PC-3 (cell line): ENCODE data around the gene RNF17. TPM values are rescaled to one million over a fixed set of nuclear protein-coding genes. Genes with fewer than 3 reads are reported as not detected.

Source experiments
- ATAC-seq: fragments of 200-7000 bp; cut with Tn5 transposase; 2 replicates; pipeline ENCODE4 v1.9.1; 2020; ENCODE audit warnings: mild to moderate bottlenecking, moderate library complexity
- BruUV-seq: library from RNA; stranded (reverse); fragments of 400-500 nt; replicated peaks from 2 replicates; lab custom pipeline; 2021; lab: Mats Ljungman, UMichigan
- CTCF ChIA-PET: fragments of 300-600 bp; sonication (Branson Sonifier 250); formaldehyde crosslinking; loops from one replicate; lab custom pipeline; 2022; ENCODE audit warnings: antibody characterized with exemption; lab: Charles Lee
- POLR2A ChIA-PET: fragments of 300-600 bp; sonication (Branson Sonifier 250); formaldehyde crosslinking; loops from one replicate; lab custom pipeline; 2022; ENCODE audit warnings: antibody characterized with exemption; ENCODE audit not compliant: unreplicated experiment; lab: Charles Lee
- DNase-seq: peaks from one replicate; pipeline ENCODE4 v3.0.0-alpha.2; 2015
- H2AFZ ChIP-seq: fragments of 300-600 bp; sonication (generic); 2 replicates; pipeline ENCODE4 v1.6.0; 2016; ENCODE audit warnings: antibody characterized with exemption, low read length
- H3F3A ChIP-seq: fragments of 300-600 bp; sonication (generic); one replicate; pipeline ENCODE4 v1.6.0; 2017; ENCODE audit warnings: antibody characterized with exemption, low read length, control low read depth, mild to moderate bottlenecking; ENCODE audit not compliant: unreplicated experiment
- H3K27ac ChIP-seq: fragments of 300-600 bp; sonication (generic); 2 replicates; pipeline ENCODE4 v1.5.1; 2016; ENCODE audit warnings: mild to moderate bottlenecking, low read length
- H3K27me3 ChIP-seq: fragments of 300-600 bp; sonication (generic); 2 replicates; pipeline ENCODE4 v1.6.1; 2016; ENCODE audit warnings: low read length, mixed read lengths
- H3K36me3 ChIP-seq: fragments of 300-600 bp; sonication (generic); 2 replicates; pipeline ENCODE4 v1.6.1; 2016; ENCODE audit warnings: low read depth, mixed run types, low read length, mixed read lengths
- H3K4me1 ChIP-seq: fragments of 300-600 bp; sonication (generic); 2 replicates; pipeline ENCODE4 v1.5.1; 2016; ENCODE audit warnings: low read length; ENCODE audit not compliant: insufficient read depth
- H3K4me2 ChIP-seq: fragments of 300-600 bp; sonication (generic); 2 replicates; pipeline ENCODE4 v1.6.0; 2016; ENCODE audit warnings: low read length
- H3K4me3 ChIP-seq: fragments of 300-600 bp; sonication (generic); 2 replicates; pipeline ENCODE4 v1.5.1; 2016; ENCODE audit warnings: mild to moderate bottlenecking, low read length, mixed read lengths
- H3K79me2 ChIP-seq: fragments of 300-600 bp; sonication (generic); 2 replicates; pipeline ENCODE4 v1.6.1; 2017; ENCODE audit warnings: low read length, mixed read lengths
- H3K9ac ChIP-seq: fragments of 300-600 bp; sonication (generic); 2 replicates; pipeline ENCODE4 v1.6.0; 2016; ENCODE audit warnings: mild to moderate bottlenecking, low read length
- H3K9me2 ChIP-seq: fragments of 300-600 bp; sonication (generic); replicated peaks from 2 replicates; pipeline ENCODE4 v1.6.1; 2016; ENCODE audit warnings: mixed run types, low read length, mixed read lengths
- H3K9me3 ChIP-seq: fragments of 300-600 bp; sonication (generic); 2 replicates; pipeline ENCODE4 v1.6.1; 2016; ENCODE audit warnings: low read length, mixed read lengths
- H4K20me1 ChIP-seq: fragments of 300-600 bp; sonication (generic); 2 replicates; pipeline ENCODE4 v1.6.1; 2016; ENCODE audit warnings: low read length, mixed read lengths
- CTCF ChIP-seq: fragments of 300-600 bp; sonication (generic); conservative IDR thresholded peaks from 2 replicates; pipeline ENCODE4 v1.5.1; 2017; ENCODE audit warnings: antibody characterized with exemption, low read depth, mild to moderate bottlenecking, low read length
- EZH2 ChIP-seq: fragments of 300-600 bp; sonication (generic); IDR thresholded peaks from one replicate; pipeline ENCODE4 v1.6.1; 2017; ENCODE audit warnings: antibody characterized with exemption, mild to moderate bottlenecking, low read length; ENCODE audit not compliant: unreplicated experiment
- EZH2phosphoT487 ChIP-seq: fragments of 300-600 bp; sonication (generic); IDR thresholded peaks from 2 replicates; pipeline ENCODE4 v1.6.1; 2018; ENCODE audit warnings: mild to moderate bottlenecking, antibody characterized with exemption, low read length, borderline replicate concordance
- intact Hi-C: fragments of 100-400 bp; cut with micrococcal nuclease; formaldehyde crosslinking; loops from 2 replicates; pipeline ENCODE4 v1.9.0; 2023
- total RNA-seq: library from RNA; depleted of rRNA; stranded (reverse); fragments of >200 nt; gene quantifications from 2 replicates; pipeline ENCODE4 v1.2.3, GENCODE V29; 2014

Gene RNF17
- total RNA-seq, 1 experiment from 2014 or later, result not detected

- Histone ChIP-seq H3K27me3 (peaks cover 44% of the 10 kb centered on the region), H3K36me3 (no peaks in the 10 kb centered on the region), H3K4me1 (no peaks in the 10 kb centered on the region; the same call in 1 of the 2 replicates), H3K9ac (no peak overlapping the region), H4K20me1 (no peaks in the 10 kb centered on the region), H2AFZ (no peak overlapping the region), H3K4me3 (no peak overlapping the region), H3K27ac (no peak overlapping the region), H3K9me3 (no peaks in the 10 kb centered on the region), H3K9me2 (no peaks in the 10 kb centered on the region), H3F3A (no peaks in the 10 kb centered on the region), H3K4me2 (no peak overlapping the region), H3K79me2 (no peaks in the 10 kb centered on the region)
- DNase-seq, result no peak
- intact Hi-C loops, result no loop called here
- no peak for ATAC-seq
- ChIA-PET POLR2A (interaction anchor here (0.6 to 0.7 kb wide), 2 partner anchors 12 to 116 kb away, joined by 3 to 4 read pairs; no protein-coding TSS in a partner anchor), CTCF (no interaction called here)
- no TSS peak for BruUV-seq
- TF ChIP-seq EZH2, result no peak
- peak; percentile 37; the same call in 1 of the 2 replicates for TF ChIP-seq CTCF
Observed at GRCh38 chr13:24858953-24859352, 95.0 kb downstream of the RNF17 start.

- BruUV-seq, result no TSS peak
- Histone ChIP-seq H4K20me1 (no peaks in the 10 kb centered on the region), H3K79me2 (no peaks in the 10 kb centered on the region), H3K9ac (no peak overlapping the region), H3F3A (no peaks in the 10 kb centered on the region), H3K9me2 (no peaks in the 10 kb centered on the region), H3K4me3 (no peak overlapping the region), H3K27ac (no peak overlapping the region), H3K27me3 (peaks cover 31% of the 10 kb centered on the region), H3K36me3 (no peaks in the 10 kb centered on the region), H3K4me2 (no peak overlapping the region), H3K4me1 (peaks cover 15% of the 10 kb centered on the region), H2AFZ (no peak overlapping the region), H3K9me3 (no peaks in the 10 kb centered on the region)
- CTCF ChIA-PET, result no interaction called here
- DNase-seq (no peak), ATAC-seq (no peak)
- no peak for TF ChIP-seq CTCF
- intact Hi-C loops, result no loop called here
- POLR2A ChIA-PET, result no interaction called here
Observed at GRCh38 chr13:24860770-24861169, 96.8 kb downstream of the RNF17 start.

- DNase-seq (no peak), ATAC-seq (no peak)
- peaks cover 30% of the 10 kb centered on the region for H3K27me3 ChIP-seq
- H4K20me1 ChIP-seq, result no peaks in the 10 kb centered on the region
- H2AFZ ChIP-seq, result no peak overlapping the region
- H3F3A ChIP-seq, result no peaks in the 10 kb centered on the region
- no peaks in the 10 kb centered on the region for H3K9me2 ChIP-seq
- intact Hi-C loops, result no loop called here
- no peak overlapping the region for H3K9ac ChIP-seq
- H3K9me3 ChIP-seq, result no peaks in the 10 kb centered on the region
- H3K4me2 ChIP-seq, result no peak overlapping the region
- H3K27ac ChIP-seq, result no peak overlapping the region
- no peaks in the 10 kb centered on the region for H3K79me2 ChIP-seq
- H3K4me3 ChIP-seq, result no peak overlapping the region
- BruUV-seq, result no TSS peak
- ChIA-PET POLR2A (no interaction called here), CTCF (no interaction called here)
- no peak for TF ChIP-seq CTCF
- no peak for TF ChIP-seq EZH2
- TF ChIP-seq EZH2phosphoT487, result no peak
- H3K36me3 ChIP-seq, result no peaks in the 10 kb centered on the region
- peaks cover 16% of the 10 kb centered on the region for H3K4me1 ChIP-seq
Observed at GRCh38 chr13:24861617-24862362, 97.8 kb downstream of the RNF17 start.
